Fibroblast of the conjunctiva (primary cell): ENCODE results near the gene DHCR7.

ENCODE experiments used
- DNase-seq: peaks from one replicate; pipeline ENCODE4 v3.0.0-alpha.2; 2010; ENCODE audit warnings: low read depth

Gene DHCR7

DNA sequence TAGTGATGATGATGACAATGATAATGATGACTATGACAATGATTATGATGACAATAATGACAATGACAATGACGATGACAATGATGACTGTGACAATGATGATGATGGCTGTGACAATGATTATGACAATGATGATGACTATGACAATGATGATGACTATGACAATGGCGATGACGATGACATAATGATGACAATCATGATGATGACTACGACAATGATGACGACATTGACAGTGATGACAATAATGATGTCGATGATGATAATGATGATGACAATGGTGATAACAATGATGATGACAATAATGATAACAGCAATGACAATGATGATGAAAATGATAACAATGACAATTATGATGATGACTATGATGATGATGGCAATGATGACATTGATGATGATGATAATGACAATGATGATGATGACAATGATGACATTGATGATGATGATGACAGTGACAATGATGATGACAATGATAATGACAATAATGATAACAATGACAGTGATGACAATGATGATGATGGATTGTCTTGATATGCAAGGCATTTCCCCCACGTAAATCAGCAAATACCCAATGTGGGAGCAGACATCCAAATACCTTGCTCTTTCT, 37.7 kb downstream of the DHCR7 start:
- DNase-seq: no peak

DNA sequence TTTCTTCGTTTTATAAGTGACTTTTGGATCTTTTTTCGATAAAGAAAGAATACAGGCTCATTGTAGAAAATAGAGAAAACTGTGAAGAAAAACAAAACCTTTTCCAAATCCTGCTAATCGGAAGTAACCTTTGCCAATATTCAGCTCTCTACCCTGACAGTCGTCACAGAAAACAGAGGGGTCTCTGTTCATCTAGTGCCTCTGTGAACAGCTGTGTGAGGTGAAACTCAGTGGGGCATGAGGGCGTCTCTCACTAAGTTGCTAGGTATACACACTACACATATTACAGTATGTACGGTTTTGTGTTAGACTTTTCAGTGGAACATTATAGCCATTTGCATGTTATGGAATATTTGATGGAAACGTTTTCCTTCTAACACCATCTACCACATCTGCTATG, 39.4 kb downstream of the DHCR7 start:
- no peak for DNase-seq

DNA sequence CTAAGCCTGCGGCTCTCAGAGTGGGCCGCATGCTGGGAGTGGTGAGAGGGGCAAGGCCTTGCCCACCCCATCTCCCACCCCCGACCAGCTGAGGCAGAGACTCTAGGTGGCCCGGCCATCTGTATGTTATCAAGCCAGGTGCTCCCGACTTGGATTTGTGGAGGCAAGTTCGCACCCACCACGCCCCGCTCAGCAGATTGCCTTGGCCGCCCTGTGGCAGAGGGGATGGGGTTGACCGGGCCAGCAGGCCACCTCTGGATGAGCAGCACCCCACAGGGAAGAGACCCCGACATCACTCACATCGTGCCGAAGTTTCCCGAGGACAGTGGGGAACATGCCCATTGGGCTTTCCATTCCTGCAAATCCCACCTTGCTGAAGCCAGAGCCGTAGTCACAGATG, 40.8 kb downstream of the DHCR7 start:
- DNase-seq: no peak

DNA sequence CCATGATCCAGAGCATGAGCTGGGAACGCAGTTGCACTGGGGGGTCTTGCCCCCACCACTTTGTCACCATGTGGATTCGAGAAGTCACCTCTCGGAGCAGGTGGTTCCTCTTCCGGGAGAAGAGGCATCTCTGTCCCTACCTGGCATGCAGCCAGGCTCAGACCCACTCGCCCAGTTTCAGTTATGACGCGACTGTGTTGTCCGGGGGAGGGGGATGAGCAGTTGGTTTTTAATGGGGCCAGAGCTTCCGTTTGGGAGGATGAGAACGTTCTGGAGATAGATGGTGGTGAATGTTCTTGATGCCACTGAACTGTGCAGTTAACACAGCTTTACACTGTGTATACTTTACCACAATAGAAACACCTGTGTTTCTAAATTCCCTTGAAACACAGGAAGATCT, 41.5 kb downstream of the DHCR7 start:
- DNase-seq: no peak

DNA sequence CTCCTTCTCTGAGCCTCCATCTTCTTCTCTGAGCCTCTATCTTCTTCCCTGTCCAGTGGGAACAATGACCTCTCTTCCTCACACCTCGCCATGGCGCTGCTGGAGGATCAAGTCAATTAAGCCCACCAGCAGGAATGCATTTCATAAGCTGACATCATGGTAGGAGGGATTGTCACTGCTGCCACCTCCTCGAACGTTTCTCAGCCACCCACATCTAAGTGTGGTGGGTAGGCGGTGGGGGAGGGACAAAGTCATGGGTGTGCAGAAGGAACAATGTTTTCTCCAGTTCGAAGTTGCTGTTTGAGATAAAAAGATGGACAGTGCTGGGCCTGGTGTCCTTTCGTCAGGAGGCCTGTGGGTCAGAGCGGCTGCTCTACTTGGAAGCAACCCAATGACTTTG, 44.0 kb downstream of the DHCR7 start:
- DNase-seq: no peak

DNA sequence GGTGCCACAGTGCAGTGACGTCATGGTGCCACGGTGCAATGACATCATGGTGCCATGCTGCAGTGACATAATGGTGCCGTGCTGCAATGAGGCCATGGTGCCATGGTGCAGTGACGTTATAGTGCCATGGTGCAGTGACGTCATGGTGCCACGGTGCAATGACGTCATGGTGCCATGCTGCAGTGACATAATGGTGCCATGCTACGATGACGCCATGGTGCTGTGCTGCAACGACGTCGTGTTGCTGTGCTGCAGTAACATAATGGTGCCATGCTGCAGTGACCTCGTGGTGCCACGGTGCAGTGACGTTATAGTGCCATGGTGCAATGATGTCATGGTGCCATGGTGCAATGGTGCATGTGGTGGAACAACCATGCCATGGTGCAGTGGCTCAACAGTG, 45.3 kb downstream of the DHCR7 start:
- DNase-seq: no peak

DNA sequence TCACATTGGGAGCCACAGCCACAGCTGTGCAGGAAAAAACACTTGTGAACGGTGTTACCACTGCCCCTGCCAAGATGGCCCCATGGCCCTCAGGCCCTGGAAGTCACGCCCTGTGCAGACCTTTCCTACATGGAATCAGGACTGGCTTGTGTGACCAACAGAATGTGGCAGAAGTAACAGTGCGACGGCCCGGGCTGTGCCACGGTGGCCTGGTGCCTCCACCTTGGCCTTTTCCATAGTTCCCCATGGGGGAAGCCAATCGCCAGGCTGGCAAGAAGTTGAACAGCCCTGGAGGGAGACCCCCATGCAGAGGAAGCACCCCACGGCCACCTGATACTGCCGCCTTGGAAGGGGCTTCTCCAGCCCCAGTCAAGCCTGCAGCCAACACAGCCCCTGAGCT, 48.0 kb downstream of the DHCR7 start:
- DNase-seq: no peak

DNA sequence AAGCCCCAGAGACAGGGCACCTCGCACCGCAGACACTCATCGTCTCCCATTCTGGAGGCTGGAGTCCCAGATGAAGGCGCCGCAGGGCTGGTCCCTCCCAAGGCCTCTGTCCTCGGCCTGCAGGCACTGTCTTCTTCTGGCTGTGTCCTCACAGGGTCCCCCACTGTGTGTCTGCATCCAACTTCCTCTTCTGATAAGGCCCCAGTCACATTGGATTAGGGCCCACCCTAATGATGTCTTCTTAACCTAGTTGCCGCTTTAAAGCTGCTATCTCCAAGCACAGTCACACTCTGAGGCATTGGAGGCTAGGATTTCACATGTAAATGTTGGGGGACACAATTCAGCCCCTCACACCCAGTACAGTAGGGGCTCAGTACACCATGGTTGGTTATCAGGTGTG, 48.9 kb downstream of the DHCR7 start:
- no peak for DNase-seq

DNA sequence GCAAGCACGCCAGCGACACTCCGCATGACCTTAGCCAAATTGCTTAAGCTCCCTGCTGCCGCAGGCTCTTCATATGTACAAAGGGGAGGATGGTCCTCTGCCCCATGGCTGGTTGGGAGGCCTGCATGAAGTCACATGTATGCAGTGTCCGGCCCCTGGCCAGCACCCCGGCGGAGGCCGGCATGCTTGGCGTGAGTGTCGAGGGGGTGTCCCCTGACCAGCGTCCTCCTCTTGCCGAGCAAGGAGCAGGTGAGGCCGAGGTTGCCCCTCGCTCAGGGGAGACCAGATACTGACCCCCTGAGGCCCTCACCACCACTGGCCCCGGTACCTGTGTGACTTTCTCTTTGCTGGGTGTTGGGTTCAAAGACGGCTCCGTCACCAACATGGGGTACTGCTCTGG, 50.2 kb downstream of the DHCR7 start:
- DNase-seq: no peak

DNA sequence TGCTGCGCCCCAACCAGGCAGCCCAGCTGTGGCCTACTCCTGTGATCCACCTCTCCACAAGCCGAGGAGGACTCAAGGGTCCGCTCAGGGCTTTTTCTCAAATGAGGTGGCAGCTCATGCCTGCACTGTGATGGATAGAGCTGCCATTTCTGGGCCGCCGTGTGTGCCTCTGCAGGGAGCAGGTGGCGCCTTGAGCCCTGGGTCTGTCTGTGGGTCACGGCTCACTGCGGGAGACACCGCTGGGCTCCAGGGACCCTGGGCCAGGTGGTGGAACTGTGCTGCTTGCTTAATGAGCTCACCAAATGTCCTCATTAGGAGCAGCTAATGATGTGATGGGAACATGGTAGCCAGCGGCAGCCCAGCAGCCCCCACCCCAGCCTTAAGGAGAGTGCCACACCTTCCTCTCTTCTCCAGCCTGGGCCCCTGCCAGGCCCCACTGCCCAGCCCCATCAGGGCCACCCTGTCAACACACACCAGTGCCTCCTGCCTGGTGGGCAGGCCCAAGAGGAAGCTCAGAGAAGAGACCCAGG, 50.8 kb downstream of the DHCR7 start:
- no peak for DNase-seq

DNA sequence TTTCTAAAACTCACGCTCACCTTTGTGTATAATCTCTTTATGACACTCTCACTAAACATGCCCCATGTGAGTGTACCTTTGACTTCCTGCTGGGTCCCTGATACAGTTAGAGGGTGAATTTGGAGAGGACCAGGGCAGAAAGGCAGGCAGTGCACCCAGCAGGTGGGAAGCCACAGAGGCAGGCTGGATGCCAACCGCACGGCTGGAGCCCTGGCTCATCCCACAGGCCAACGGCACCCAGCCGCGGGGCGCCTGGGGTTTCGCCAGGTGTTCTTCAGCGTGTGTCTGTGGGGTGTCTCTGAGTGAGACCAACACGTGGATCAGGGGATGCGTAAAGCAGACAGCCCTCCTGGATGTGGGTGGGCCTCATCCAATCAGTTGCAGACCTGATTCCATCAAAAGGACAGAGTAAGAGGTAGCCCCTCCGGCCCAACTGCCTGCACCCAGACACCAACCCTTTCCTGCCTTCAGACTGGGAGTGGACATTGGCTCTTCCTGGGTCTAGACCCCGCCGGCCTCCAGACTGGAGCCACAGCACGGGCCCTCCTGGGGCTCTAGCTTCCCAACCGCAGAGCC, 51.6 kb downstream of the DHCR7 start:
- DNase-seq: no peak

DNA sequence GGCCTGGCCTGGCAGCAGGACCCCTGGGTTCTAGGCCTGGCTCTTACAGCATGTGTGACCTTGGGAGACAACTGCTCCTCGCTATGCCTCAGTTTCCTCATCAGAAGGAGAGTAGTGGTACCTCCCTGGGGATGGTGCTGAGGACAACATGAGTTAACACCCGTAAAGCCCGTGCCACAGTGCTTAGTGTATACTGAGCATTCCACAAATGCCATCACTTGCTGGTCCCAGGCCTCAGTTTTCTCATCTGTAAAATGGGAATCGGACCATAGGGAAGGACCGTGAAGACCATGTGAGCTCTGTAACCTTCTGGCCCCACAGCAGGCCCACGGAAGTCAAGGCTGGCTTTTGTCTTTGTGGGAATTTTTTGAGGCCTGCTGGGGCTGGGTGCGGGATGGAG, 52.4 kb downstream of the DHCR7 start:
- no peak for DNase-seq

DNA sequence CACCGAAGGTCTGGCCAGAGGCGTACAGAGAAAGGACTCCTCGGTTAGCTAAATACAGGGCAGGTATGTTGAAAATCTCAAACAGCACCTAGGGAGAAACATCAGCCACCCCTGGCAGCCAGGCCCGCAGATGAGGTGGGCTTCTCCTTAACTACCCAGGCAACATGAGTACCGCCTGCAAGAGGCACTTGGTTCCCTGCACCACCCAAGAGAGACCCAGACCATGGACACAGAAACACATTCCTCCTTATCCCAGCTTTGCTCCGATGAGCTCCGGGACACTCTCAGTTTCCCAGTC, 53.0 kb downstream of the DHCR7 start:
- DNase-seq: no peak

DNA sequence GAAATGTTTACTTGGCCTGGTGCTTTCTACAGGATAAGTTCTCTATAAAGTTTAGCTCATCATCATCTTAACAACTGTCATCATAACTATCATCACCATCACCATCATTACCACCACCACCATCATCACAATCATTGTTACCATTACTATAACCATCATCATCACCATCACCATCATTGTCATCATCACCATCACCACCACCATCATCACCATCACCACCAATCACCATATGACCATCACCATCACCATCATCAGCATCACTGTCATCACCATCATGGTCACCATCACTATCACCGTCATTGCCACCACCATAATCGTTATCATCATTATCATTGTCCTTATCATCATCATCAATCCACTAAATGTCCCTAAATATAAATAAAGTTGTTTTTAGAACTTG, 54.9 kb downstream of the DHCR7 start:
- no peak for DNase-seq

DNA sequence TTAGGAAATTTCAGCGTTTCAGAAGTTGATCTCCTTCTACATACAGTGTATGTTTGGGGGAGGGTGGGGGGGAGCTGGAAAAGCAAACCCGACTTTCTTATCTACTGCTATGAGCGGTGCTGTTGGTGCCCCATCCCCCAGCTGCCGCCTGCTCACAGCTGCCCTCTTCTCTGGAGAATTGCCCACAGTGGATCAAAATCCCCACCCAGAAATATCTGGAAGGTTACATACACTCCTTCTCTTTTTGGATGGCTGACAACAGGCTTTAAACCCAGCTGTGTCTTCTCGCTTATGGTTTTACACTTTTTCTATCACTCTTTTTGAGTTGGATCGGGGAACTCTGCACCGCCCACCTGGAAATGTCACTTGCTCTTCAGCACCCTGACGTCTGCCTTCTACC, 56.4 kb downstream of the DHCR7 start:
- DNase-seq: no peak

DNA sequence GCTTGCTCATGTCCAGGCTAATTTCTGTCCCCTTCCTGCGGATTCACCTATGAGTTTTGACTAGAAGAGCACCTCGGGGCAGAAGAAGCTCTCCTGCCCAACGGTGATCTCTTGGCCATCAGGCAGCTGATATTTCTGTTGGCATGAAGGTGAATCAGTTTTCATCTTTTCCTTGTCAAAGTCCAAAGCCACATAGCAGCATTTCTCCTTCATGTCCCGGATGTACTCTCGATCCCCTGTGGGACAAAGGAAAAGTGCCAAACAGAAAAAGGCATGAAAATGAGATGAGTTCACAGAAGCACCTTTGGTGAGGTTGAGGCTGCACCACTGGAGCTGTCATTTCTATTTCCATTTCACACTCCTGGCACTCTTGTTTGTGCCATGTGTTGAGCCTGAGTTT, 56.8 kb downstream of the DHCR7 start:
- DNase-seq: no peak

DNA sequence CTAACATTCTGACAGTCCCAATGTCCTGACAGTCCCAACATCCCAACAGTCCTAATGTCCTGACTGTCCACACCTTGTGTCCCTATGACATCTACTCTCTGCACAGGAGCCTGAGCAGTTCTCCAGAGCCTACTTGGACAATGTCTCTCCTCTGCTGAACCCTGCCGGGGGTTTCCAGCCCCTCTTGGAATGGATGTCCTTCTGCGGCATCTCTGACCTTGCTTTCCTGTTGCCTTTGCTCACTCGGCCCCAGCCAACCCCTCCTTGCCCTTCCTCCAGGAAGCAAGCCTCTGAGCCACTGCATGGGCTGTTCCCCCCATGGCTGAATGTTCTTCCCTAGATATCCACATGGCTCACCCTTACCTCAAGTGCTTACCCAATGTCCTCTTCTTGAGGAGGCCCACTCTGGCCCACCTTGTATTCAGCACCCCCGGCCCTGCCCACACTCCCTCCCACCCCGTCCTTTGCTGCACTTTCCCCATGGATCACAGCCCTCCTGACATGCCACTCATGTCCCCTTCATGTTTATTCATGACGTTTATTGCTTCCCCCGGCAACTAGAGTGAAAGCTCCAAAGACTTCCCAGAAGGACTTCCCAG, 59.5 kb downstream of the DHCR7 start:
- DNase-seq: no peak

DNA sequence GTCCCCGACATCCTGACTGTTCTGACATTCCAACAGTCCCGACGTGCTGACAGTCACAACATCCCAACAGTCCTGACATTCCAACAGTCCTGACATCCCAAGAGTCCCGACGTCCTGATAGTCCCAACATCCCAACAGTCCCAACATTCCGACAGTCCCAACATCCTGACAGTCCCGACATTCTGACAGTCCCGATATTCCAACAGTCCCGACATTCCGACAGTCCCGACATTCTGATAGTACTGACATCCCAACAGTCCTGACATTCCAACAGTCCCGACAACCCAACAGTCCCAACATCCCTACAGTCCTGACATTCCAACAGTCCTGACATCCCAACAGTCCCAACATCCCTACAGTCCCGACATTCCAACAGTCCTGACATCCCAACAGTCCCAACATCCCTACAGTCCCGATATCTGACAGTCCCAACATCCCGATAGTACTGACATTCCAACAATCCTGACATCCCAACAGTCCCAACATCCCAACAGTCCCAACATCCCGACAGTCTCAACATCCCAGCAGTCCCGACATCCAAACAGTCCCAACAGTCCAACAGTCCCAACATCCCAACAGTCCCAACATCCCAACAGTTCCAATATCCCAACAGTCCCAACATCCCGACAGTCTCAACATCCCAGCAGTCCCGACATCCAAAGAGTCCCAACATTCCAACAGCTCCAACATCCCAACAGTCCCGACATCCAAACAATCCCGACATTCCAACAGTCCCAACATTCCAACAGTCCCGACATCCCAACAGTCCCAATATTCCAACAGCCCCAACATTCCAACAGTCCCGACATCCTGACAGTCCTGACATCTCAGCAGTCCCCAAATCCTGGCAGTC, 60.2 kb downstream of the DHCR7 start:
- DNase-seq: no peak

DNA sequence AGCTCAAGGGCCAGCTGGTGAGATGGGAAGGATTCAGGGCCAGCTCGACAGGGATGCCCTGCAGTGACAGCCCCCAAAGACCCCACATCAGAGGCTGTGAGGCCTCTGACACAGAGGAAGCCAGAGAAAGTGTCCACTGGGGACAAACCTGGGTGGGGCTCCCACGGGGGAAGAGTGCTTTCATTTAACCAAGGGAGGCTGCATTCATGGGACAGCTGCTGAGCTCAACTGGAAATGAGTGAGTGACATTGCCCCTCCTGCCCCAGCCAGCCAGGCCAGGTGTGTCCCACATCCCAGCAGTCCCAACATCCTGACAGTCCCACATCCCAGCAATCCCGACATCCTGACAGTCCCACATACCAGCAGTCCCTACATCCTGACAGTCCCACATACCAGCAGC, 61.0 kb downstream of the DHCR7 start:
- DNase-seq: no peak

DNA sequence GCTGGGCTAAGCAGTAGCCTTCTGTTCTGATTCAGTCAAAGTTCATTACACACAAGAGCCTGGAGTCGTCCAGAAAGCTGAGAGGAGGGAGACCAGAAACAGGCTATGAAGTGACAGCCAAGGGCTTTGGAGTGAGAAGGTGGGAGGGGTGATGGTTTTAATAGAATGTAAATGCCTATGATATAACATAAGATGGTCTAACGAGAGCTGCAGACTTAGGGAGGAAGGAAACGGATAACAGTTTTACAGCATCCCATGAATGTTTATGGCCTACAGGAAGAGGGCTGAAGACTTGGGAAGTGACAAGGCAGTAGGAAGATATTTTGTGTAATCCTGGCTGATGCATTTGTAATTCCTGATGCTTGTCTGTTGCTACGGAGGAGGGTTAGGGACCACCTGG, 62.0 kb downstream of the DHCR7 start:
- DNase-seq: no peak

DNA sequence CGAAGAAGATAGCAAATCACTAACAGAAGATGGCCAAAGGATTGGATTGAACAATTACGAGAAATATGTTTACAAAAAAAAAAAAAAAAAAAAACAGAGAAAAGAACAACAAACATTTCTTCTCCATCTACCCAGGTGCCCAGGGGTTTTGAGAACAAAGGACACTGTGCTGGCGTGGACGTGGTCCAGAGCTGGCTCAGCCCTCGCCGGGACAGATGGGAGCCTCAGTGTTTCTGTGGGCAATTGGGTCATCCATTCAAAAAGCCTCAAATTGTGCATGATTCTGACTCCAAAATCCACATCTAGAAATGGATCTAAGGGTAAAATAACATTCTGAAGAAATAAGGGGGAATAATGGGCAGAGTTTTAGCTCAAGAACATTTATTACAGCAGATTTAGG, 63.1 kb downstream of the DHCR7 start:
- no peak for DNase-seq

DNA sequence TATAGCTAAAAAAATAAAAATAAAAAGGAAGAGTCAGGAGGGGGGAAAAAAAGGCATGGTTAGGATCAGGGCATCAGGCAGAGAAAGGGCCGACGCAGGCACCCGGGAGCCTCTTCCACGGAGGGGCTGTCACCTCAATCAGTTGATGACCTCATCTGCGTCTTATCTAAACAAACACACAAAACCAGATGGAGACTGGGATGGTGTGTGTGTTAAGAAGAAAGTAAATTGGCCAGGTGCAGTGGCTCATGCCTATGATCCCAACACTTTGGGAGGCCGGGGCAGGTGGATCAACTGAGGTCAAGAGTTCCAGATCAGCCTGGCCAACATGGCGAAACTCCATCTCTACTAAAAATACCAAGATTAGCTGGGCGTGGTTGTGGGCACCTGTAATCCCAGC, 63.6 kb downstream of the DHCR7 start:
- DNase-seq: no peak
